Gastroesophageal sphincter (tissue), 4 donors: ENCODE data around the gene CASP3. TPM values are rescaled to one million over a fixed set of nuclear protein-coding genes. Genes with fewer than 3 reads are reported as not detected.

ENCODE experiments used
- ATAC-seq: fragments of 150-250 bp; one replicate; pipeline ENCODE4 v1.9.1; 2016; ENCODE audit warnings: mild to moderate bottlenecking, moderate library complexity
- H3K27ac ChIP-seq, 4 donors: fragments of 200-600 bp; sonication (generic) in 3 of 4; 1 replicate in 3 of 4; 2 replicates in 1 of 4; pipeline ENCODE4 v1.5.1; 2016 to 2019
- H3K27me3 ChIP-seq: fragments of 200-600 bp; sonication (generic); one replicate; pipeline ENCODE4 v1.5.1; 2019
- H3K36me3 ChIP-seq, 2 donors: fragments of 200-600 bp; sonication (generic); one replicate each; pipeline ENCODE4 v1.5.1; 2019; ENCODE audit warnings: control low read depth in 1 of 2
- H3K4me1 ChIP-seq, 3 donors: fragments of 200-600 bp; sonication (generic); 1 replicate in 2 of 3; 2 replicates in 1 of 3; pipeline ENCODE4 v1.5.1; 2016 to 2019; ENCODE audit warnings: control low read depth in 2 of 3
- H3K4me3 ChIP-seq, 2 donors: fragments of 200-600 bp; sonication (generic); one replicate each; pipeline ENCODE4 v1.5.1; 2019; ENCODE audit warnings: mild to moderate bottlenecking in 1 of 2, moderate library complexity in 1 of 2
- H3K9me3 ChIP-seq, 3 donors: fragments of 200-600 bp; sonication (generic); one replicate each; pipeline ENCODE4 v1.5.1; 2017 to 2019; ENCODE audit warnings: control low read depth in 2 of 3
- EP300 ChIP-seq: sonication (generic); formaldehyde crosslinking; IDR thresholded peaks from one replicate; pipeline ENCODE4 v1.6.1; 2017; ENCODE audit warnings: antibody characterized with exemption, mild to moderate bottlenecking
- POLR2A ChIP-seq, 2 donors: fragments of 450-650 bp; IDR thresholded peaks; one replicate each; pipeline ENCODE4 v1.6.1; 2017; ENCODE audit warnings: antibody characterized with exemption in 2 of 2, mild to moderate bottlenecking in 2 of 2, moderate library complexity in 1 of 2
- POLR2AphosphoS5 ChIP-seq: sonication (generic); formaldehyde crosslinking; IDR thresholded peaks from one replicate; pipeline ENCODE4 v1.6.1; 2017; ENCODE audit warnings: antibody characterized with exemption
- WGBS, 2 donors: methylation state at CpG; one replicate each; pipeline ENCODE4 v1.1.5; 2018; ENCODE audit warnings: low coverage in 1 of 2; 5-methylcytosine and 5-hydroxymethylcytosine counted together
- total RNA-seq, 4 donors: library from RNA; depleted of rRNA; stranded (reverse); fragments of >200 nt; gene quantifications; one replicate each; pipeline ENCODE4 v1.1.0, GENCODE V29; 2016
- TF ChIP-seq, protein P1 (sequence below), 4 experiments: fragments of 200-600 bp in 2 of 4; fragments of 450-650 bp in 2 of 4; sonication (generic) in 1 of 4; IDR thresholded peaks; one replicate each; pipeline ENCODE4 v1.5.1; 2017 to 2019; ENCODE audit warnings: antibody characterized with exemption in 4 of 4, mild to moderate bottlenecking in 2 of 4, moderate library complexity in 2 of 4

CASP3 gene
- total RNA-seq, 4 donors from 2014 or later, result 12.1 to 28.5 (median 14.7) TPM

DNA sequence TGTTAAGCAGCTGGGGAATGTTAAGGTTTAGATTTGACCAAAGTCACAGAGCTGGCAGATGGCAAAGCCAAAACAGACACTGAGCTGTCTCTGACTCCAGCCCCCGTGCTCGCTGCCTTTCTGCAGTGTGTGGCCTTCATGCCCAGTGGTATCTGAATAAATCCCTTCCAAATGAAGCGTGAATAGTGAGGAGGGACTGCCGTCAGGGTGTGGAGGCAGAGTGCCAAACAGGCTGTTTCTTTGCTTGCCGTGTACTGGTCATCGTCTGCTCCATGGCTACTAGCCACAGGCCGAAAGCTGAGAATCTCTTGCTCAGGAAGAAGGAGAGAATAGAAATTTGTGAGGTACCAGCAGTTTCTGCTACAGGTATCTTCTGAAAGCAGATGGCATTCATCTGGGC lies 20.0 kb upstream of the CASP3 start:
- Histone ChIP-seq H3K9me3 (no peaks in the 10 kb centered on the region), H3K4me3 (no peak overlapping the region), H3K27ac (no peak overlapping the region), H3K4me1 (no peaks in the 10 kb centered on the region), H3K27me3 (no peaks in the 10 kb centered on the region), H3K36me3 (peaks cover 0 to 92% of the 10 kb centered on the region in 2 donors)
- TF ChIP-seq EP300 (no peak), POLR2A (IDR thresholded peaks at IDR 0.05) (no peak), POLR2AphosphoS5 (no peak)
- TF ChIP-seq, protein P1, sequence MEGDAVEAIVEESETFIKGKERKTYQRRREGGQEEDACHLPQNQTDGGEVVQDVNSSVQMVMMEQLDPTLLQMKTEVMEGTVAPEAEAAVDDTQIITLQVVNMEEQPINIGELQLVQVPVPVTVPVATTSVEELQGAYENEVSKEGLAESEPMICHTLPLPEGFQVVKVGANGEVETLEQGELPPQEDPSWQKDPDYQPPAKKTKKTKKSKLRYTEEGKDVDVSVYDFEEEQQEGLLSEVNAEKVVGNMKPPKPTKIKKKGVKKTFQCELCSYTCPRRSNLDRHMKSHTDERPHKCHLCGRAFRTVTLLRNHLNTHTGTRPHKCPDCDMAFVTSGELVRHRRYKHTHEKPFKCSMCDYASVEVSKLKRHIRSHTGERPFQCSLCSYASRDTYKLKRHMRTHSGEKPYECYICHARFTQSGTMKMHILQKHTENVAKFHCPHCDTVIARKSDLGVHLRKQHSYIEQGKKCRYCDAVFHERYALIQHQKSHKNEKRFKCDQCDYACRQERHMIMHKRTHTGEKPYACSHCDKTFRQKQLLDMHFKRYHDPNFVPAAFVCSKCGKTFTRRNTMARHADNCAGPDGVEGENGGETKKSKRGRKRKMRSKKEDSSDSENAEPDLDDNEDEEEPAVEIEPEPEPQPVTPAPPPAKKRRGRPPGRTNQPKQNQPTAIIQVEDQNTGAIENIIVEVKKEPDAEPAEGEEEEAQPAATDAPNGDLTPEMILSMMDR (IDR thresholded peaks at IDR 0.05), result no peak
- ATAC-seq, result no peak
- 69% methylated on average over 5 of the region's 7 CpGs; no CpG with 5 or more reads in 1 of the 2 donors for WGBS, 2 donors

DNA sequence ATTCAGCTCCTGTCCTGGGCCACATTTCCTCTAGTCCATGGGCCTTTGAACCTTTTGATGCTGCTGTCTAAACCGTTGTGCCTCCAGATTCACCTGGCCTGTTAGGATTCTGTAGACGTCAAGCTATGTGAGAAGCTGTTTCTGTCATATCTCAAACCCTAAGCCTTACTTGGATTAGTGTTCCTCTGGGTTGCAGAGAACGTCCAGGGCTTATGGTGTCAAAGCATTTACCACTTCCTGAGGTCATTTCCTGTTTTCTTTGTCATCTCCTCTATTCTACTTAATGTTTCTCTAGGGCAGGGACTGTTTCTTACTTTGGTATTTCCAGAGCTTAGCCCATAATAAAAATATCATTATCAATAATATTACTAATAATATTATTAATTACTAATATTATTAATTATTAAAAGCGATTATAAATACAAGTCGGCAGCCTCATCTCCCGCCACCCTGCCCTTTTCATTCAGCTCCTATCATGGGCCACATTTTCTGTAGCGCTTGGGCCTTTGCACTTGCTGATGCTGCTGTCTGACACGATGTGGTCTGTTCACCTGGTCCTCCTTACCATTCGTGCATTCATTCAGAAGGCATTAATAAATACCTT lies 19.4 kb upstream of the CASP3 start:
- H3K9me3 ChIP-seq, result no peaks in the 10 kb centered on the region
- peaks cover 0 to 85% of the 10 kb centered on the region in 2 donors for H3K36me3 ChIP-seq
- 75 to 78% methylated on average over 8 to 9 of the region's 9 CpGs for WGBS, 2 donors
- no peak for TF ChIP-seq EP300
- TF ChIP-seq, protein P1 (IDR thresholded peaks at IDR 0.05), result no peak
- TF ChIP-seq POLR2AphosphoS5, result no peak
- TF ChIP-seq POLR2A (IDR thresholded peaks at IDR 0.05), result no peak
- H3K27me3 ChIP-seq, result no peaks in the 10 kb centered on the region
- no peaks in the 10 kb centered on the region for H3K4me1 ChIP-seq
- no peak overlapping the region for H3K4me3 ChIP-seq
- no peak overlapping the region for H3K27ac ChIP-seq
- ATAC-seq, result no peak

DNA sequence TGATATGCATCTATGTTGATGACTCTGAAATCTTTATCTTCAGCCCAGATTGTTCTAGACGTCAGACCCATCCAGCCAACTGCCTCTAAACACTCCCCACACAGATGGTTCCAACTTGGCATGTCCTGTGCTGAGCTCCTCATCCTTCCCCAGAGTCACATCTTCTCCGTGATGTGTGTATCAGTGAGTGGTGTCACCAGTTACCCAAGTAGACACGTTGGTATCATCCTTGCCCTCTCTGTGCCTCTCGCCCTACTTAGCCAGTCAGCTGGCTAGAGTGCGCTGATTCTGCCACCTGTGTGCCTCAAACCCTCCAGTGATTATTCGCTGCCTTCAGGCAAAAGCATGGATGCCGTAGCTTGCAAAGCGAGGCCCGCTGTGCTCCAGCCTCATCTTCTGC lies 18.8 kb upstream of the CASP3 start:
- TF ChIP-seq POLR2A (IDR thresholded peaks at IDR 0.05) (no peak), EP300 (no peak), POLR2AphosphoS5 (no peak)
- TF ChIP-seq, protein P1 (IDR thresholded peaks at IDR 0.05), result no peak
- WGBS, 2 donors, result 56 to 84% methylated on average over 2 to 6 of the region's 9 CpGs
- no peak overlapping the region for H3K27ac ChIP-seq
- H3K4me1 ChIP-seq, result no peaks in the 10 kb centered on the region
- no peaks in the 10 kb centered on the region for H3K27me3 ChIP-seq
- no peak for ATAC-seq
- no peaks in the 10 kb centered on the region for H3K9me3 ChIP-seq
- H3K4me3 ChIP-seq, result no peak overlapping the region
- H3K36me3 ChIP-seq, result peaks cover 0 to 81% of the 10 kb centered on the region in 2 donors

DNA sequence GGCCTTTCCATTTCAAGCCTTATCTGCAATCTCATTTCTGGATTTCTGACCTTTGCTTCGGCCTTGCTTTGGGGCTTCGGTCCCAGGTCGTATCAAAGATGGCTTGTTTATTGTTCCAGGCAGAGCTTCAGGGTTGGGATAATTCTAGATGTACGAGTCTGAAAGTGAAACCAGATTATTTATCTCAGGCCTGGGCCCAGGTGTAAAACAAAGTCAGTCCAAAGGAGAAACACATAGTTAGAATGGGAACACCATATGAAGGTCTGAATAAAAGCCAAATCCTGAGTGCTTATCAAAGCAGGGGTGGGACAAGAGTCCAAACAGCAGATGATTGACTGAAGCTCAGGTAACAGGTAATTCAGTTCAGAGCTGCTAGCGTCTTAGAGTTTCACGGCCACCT lies 17.4 kb upstream of the CASP3 start:
- H3K4me1 ChIP-seq, result no peaks in the 10 kb centered on the region
- 76 to 98% methylated on average over 2 to 3 of the region's 6 CpGs for WGBS, 2 donors
- ATAC-seq, result no peak
- H3K9me3 ChIP-seq, result no peaks in the 10 kb centered on the region
- H3K27ac ChIP-seq, result no peak overlapping the region
- H3K27me3 ChIP-seq, result no peaks in the 10 kb centered on the region
- TF ChIP-seq, protein P1 (IDR thresholded peaks at IDR 0.05), result no peak
- TF ChIP-seq POLR2A (IDR thresholded peaks at IDR 0.05) (no peak), POLR2AphosphoS5 (no peak), EP300 (no peak)
- H3K36me3 ChIP-seq, result peaks cover 0 to 68% of the 10 kb centered on the region in 2 donors
- H3K4me3 ChIP-seq, result no peak overlapping the region
